ENCODE data around the gene ROR2. TPM values are rescaled to one million over a fixed set of nuclear protein-coding genes. Genes with fewer than 3 reads are reported as not detected.
A peak's percentile ranks its signal among the peaks of the same experiment; 100 is the strongest.

The ROR2 gene
- total RNA-seq, 1 experiment from 2014 or later, result 2.7 TPM

DNA sequence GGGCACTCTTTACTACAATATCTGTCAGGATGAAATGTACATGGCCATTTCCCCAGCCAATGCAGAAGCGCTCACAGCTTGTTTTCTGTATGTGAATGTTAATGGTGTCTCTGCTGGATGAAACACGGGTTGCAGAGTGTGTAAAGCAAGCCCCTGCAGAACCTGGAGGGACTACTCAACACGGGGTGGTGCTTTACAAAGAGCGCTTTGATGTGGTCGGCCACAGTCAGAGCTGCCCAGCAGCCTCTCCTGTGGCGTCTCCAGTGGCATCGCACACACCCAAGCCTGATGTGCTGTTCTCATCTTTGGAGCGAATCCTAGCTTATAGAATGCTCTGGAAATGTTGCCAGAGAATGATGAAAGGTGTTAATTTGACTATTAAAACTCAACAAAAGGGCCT lies 363.7 kb downstream of the ROR2 start:
- Histone ChIP-seq H3T11ph (ENCODE audit: low read length) (no peak overlapping the region), H3K27me3 (ENCODE audit: insufficient read depth, low read length) (no peaks in the 10 kb centered on the region), H3K4ac (ENCODE audit: low read depth, low read length) (no peak overlapping the region), H4K5ac (ENCODE audit: insufficient read length, low read depth, low read length) (no peak overlapping the region), H3K27ac (ENCODE audit: insufficient read length, low read depth, low read length) (no peak overlapping the region), H3K9me3 (ENCODE audit: control insufficient read depth, low read depth, low read length) (no peaks in the 10 kb centered on the region), H3K79me2 (ENCODE audit: insufficient read depth, low read length) (no peaks in the 10 kb centered on the region), H3K14ac (ENCODE audit: insufficient read depth, low read length) (no peak overlapping the region), H3K23ac (ENCODE audit: insufficient read length, low read depth, low read length) (no peak overlapping the region), H3K4me2 (ENCODE audit: insufficient read depth, insufficient read length, low read length) (no peak overlapping the region), H2BK120ac (ENCODE audit: low read depth, low read length, poor library complexity, severe bottlenecking) (no peak overlapping the region), H3K4me1 (ENCODE audit: insufficient read depth, low read length) (no peaks in the 10 kb centered on the region), H3K79me1 (ENCODE audit: insufficient read depth, low read depth, low read length, poor library complexity, severe bottlenecking) (no peaks in the 10 kb centered on the region), H2BK15ac (ENCODE audit: low read depth, low read length) (no peak overlapping the region), H4K8ac (replicated peaks; ENCODE audit: insufficient read length, low read depth, low read length) (no peak overlapping the region), H2BK20ac (ENCODE audit: low read depth, low read length, poor library complexity, severe bottlenecking) (no peak overlapping the region), H3K56ac (ENCODE audit: insufficient read length, low read depth, low read length) (no peak overlapping the region), H2AK5ac (ENCODE audit: insufficient read length, low read length) (no peak overlapping the region), H4K20me1 (ENCODE audit: control insufficient read depth, insufficient read depth, insufficient read length) (no peaks in the 10 kb centered on the region), H3K9ac (ENCODE audit: extremely low read depth, insufficient read length, low read length) (no peak overlapping the region), H3K18ac (ENCODE audit: insufficient read length, low read depth, low read length) (no peak overlapping the region), H4K91ac (ENCODE audit: insufficient read length, low read depth, low read length) (no peak overlapping the region), H2AFZ (ENCODE audit: low read length) (no peak overlapping the region), H3K23me2 (ENCODE audit: insufficient read length, low read depth, low read length, poor library complexity, severe bottlenecking) (no peaks in the 10 kb centered on the region), H2BK5ac (ENCODE audit: insufficient read length, low read length) (no peak overlapping the region), H2BK12ac (ENCODE audit: insufficient read length, low read depth, low read length) (no peak overlapping the region)
- H3K4me1 Mint-ChIP-seq, result no peaks in the 10 kb centered on the region
- DNase-seq, result no peak
- H3K27me3 Mint-ChIP-seq (ENCODE audit: low read depth), result no peaks in the 10 kb centered on the region
- H3K4me3 Mint-ChIP-seq, result no peak overlapping the region
- no CpG with 5 or more reads among the region's 8 CpGs for WGBS (ENCODE audit: extremely low coverage, insufficient read length, low lambda C conversion rate)
- no peaks in the 10 kb centered on the region for H3K36me3 Mint-ChIP-seq (ENCODE audit: insufficient read depth in 1 of 3, low read depth in 3 of 3)
- TF ChIP-seq, protein P1, sequence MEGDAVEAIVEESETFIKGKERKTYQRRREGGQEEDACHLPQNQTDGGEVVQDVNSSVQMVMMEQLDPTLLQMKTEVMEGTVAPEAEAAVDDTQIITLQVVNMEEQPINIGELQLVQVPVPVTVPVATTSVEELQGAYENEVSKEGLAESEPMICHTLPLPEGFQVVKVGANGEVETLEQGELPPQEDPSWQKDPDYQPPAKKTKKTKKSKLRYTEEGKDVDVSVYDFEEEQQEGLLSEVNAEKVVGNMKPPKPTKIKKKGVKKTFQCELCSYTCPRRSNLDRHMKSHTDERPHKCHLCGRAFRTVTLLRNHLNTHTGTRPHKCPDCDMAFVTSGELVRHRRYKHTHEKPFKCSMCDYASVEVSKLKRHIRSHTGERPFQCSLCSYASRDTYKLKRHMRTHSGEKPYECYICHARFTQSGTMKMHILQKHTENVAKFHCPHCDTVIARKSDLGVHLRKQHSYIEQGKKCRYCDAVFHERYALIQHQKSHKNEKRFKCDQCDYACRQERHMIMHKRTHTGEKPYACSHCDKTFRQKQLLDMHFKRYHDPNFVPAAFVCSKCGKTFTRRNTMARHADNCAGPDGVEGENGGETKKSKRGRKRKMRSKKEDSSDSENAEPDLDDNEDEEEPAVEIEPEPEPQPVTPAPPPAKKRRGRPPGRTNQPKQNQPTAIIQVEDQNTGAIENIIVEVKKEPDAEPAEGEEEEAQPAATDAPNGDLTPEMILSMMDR (conservative IDR thresholded peaks at IDR 0.05), result 0 out of 3 replicates have a peak, but pooled peaks have one; percentile 25
- no peaks in the 10 kb centered on the region for H3K9me3 Mint-ChIP-seq
- no peak overlapping the region for H3K27ac Mint-ChIP-seq
